ENCODE measurements around the gene MTHFSD.

The MTHFSD gene

GRCh38 chr16:86542756-86543750, 12.0 kb downstream of the MTHFSD start:
- TF ChIP-seq CTCF (IDR thresholded peaks at IDR 0.05), result no peak
- peaks cover 99% of the 10 kb centered on the region for H3K36me3 ChIP-seq
- H3K4me3 ChIP-seq (ENCODE audit: low read depth in 1 of 2, low read length in 1 of 2), result no peak overlapping the region
- no peaks in the 10 kb centered on the region for H3K27me3 ChIP-seq
- no peaks in the 10 kb centered on the region for H3K9me3 ChIP-seq
- no peaks in the 10 kb centered on the region for H3K4me1 ChIP-seq (ENCODE audit: control insufficient read depth in 1 of 2, insufficient read depth in 1 of 2, low read depth in 1 of 2, low read length in 1 of 2)
- no peak overlapping the region for H3K27ac ChIP-seq

GRCh38 chr16:86541560-86541959, 13.5 kb downstream of the MTHFSD start:
- no peak for TF ChIP-seq CTCF (IDR thresholded peaks at IDR 0.05)
- H3K36me3 ChIP-seq, result peaks cover 99% of the 10 kb centered on the region
- no peaks in the 10 kb centered on the region for H3K4me1 ChIP-seq (ENCODE audit: control insufficient read depth in 1 of 2, insufficient read depth in 1 of 2, low read depth in 1 of 2, low read length in 1 of 2)
- no peaks in the 10 kb centered on the region for H3K9me3 ChIP-seq
- no peak overlapping the region for H3K4me3 ChIP-seq (ENCODE audit: low read depth in 1 of 2, low read length in 1 of 2)
- H3K27ac ChIP-seq, result no peak overlapping the region
- no peaks in the 10 kb centered on the region for H3K27me3 ChIP-seq

GRCh38 chr16:86540894-86541293, 14.1 kb downstream of the MTHFSD start:
- Histone ChIP-seq H3K27ac (no peak overlapping the region), H3K36me3 (peaks cover 98% of the 10 kb centered on the region), H3K4me3 (ENCODE audit: low read depth in 1 of 2, low read length in 1 of 2) (no peak overlapping the region), H3K9me3 (no peaks in the 10 kb centered on the region), H3K4me1 (ENCODE audit: control insufficient read depth in 1 of 2, insufficient read depth in 1 of 2, low read depth in 1 of 2, low read length in 1 of 2) (no peaks in the 10 kb centered on the region), H3K27me3 (no peaks in the 10 kb centered on the region)
- TF ChIP-seq CTCF (IDR thresholded peaks at IDR 0.05), result no peak

GRCh38 chr16:86538196-86538780, 16.7 kb downstream of the MTHFSD start:
- Histone ChIP-seq H3K4me1 (ENCODE audit: control insufficient read depth in 1 of 2, insufficient read depth in 1 of 2, low read depth in 1 of 2, low read length in 1 of 2) (no peaks in the 10 kb centered on the region), H3K27ac (no peak overlapping the region), H3K36me3 (peaks cover 90% of the 10 kb centered on the region), H3K27me3 (no peaks in the 10 kb centered on the region), H3K4me3 (ENCODE audit: low read depth in 1 of 2, low read length in 1 of 2) (no peak overlapping the region), H3K9me3 (no peaks in the 10 kb centered on the region)
- TF ChIP-seq CTCF (IDR thresholded peaks at IDR 0.05), result no peak

GRCh38 chr16:86537486-86537885, 17.5 kb downstream of the MTHFSD start:
- Histone ChIP-seq H3K27me3 (no peaks in the 10 kb centered on the region), H3K27ac (no peak overlapping the region), H3K36me3 (peaks cover 88% of the 10 kb centered on the region), H3K4me1 (ENCODE audit: control insufficient read depth in 1 of 2, insufficient read depth in 1 of 2, low read depth in 1 of 2, low read length in 1 of 2) (no peaks in the 10 kb centered on the region), H3K9me3 (no peaks in the 10 kb centered on the region), H3K4me3 (ENCODE audit: low read depth in 1 of 2, low read length in 1 of 2) (no peak overlapping the region)
- no peak for TF ChIP-seq CTCF (IDR thresholded peaks at IDR 0.05)

Data from neutrophil (primary cell).